Liver (tissue), 3 donors: ENCODE measurements around the gene CCNY.

Experiments used
- CTCF ChIP-seq: fragments of 150-350 bp; IDR thresholded peaks from 2 replicates; pipeline ENCODE4 v1.5.1; 2017; ENCODE audit warnings: improper control_type of control experiment, low read depth, low read length; ENCODE audit not compliant: missing input control
- GABPA ChIP-seq, 2 donors: IDR thresholded peaks in 1 of 2; conservative IDR thresholded peaks in 1 of 2; 2 replicates each; pipeline ENCODE4 v1.6.1; 2016; ENCODE audit warnings: antibody characterized with exemption in 2 of 2, mild to moderate bottlenecking in 1 of 2, moderate library complexity in 1 of 2
- MAX ChIP-seq: IDR thresholded peaks from 2 replicates; pipeline ENCODE4 v1.6.1; 2016; ENCODE audit warnings: antibody characterized with exemption
- TAF1 ChIP-seq: conservative IDR thresholded peaks from 2 replicates; pipeline ENCODE4 v1.6.1; 2016; ENCODE audit warnings: antibody characterized with exemption, mild to moderate bottlenecking
- YY1 ChIP-seq: IDR thresholded peaks from 2 replicates; pipeline ENCODE4 v1.6.1; 2016; ENCODE audit warnings: antibody characterized with exemption, mild to moderate bottlenecking
- donor health status: healthy.
- donor health status: healthy.

DNA sequence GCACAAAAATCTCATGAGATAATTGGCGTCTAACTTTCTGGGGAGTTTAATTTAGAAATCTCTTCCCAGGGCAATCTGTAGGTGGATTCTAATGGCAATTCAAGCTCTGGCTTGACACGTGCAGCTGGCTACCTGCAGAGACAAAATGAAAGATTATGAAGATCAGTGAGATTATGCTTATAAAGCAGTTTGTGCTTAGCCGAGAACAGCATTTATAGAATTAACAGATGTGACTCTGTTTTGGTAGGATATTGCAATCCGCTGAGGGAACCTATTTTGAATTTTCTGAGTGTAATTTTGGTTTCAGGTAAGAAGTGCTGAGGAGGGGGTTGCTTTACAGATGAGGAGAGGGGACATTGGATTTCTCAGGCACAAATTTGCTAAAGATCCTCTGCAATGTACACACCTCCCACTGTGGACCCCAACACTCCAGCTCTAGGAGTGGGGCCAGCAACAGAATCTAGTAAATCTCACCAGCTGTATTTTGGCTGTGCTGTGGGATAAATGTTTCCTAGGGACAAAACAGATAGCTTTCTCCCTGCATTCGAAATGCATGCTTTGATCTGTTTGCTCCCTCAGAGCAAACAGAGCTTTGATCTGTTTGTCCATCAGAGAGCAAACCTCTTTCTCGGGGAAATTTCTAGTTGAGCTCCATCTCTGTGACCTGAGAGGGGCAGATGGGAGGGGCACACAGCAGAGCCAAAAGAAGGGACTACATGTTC is 276.2 kb downstream of the CCNY start:
- TF ChIP-seq MAX (peak; percentile 13), TAF1 (peak; percentile 39), CTCF (no peak), YY1 (peak; percentile 44), GABPA (IDR thresholded peaks at IDR 0.05 in 1 of 2, conservative IDR thresholded peaks at IDR 0.05 in 1 of 2) (no peak)
